Measurements from ENCODE around the gene DNAH1.

Gene DNAH1

DNA sequence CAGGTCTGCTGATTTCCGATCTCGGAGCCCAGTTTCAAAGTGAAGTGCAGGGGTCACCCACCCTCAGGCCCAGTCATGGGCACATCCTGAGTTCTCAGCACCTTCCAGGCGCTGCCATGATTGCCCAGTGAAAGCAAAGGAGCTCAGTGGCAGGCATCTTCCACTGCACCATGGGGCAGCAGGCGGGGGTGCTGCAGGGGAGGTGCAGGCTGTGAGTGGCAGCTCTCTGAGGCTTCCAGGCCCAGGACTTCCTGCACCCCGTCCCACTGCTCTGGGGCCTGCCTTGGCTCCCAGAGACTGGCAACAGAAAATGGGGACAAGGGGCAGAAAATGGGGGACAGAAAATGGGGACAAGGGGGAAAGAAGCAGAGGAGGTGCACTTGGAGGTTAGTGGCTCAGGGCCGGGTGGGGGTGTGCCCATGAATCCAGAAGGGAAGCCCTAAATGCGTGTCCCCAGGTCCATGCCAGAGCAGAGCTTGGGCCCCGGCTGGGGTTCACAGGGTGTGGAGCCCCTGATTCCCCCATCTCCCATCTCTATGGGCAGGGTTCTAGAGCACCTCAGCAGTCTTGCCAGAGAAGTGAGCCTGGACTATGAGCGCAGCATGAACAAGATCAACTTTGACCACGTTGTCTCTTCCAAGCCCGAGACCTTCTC, 28.0 kb downstream of the DNAH1 start:
- DNase-seq = no peak

DNA sequence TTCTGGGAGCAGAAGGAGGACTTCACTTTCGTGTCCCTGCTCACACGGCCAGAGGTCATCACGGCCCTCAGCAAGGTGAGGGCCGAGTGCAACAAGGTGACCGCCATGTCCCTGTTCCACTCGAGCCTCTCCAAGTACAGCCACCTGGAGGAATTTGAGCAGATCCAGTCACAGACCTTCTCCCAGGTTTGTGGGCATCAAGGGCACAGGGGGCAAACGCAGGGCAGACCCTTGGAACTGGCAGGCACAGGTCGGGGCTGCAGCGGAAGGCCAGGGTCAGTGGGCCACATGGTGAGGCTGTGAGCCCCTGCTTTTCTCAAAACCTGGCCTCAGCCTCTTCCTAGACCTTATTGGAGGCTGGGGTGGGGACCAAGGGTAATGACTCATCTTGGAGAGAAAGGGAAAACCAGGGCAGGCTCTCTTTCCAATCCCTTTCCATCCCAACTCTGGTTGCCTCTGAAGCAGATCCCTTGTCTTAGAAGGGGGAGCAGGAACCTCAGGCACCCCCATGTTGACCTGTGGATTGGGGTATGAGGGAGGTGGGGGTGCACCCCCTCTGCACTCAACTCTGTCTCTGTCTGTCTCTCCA, 29.5 kb downstream of the DNAH1 start:
- DNase-seq = no peak

GRCh38 chr3:52346623-52347530, 30.8 kb downstream of the DNAH1 start:
- DNase-seq = no peak

DNA sequence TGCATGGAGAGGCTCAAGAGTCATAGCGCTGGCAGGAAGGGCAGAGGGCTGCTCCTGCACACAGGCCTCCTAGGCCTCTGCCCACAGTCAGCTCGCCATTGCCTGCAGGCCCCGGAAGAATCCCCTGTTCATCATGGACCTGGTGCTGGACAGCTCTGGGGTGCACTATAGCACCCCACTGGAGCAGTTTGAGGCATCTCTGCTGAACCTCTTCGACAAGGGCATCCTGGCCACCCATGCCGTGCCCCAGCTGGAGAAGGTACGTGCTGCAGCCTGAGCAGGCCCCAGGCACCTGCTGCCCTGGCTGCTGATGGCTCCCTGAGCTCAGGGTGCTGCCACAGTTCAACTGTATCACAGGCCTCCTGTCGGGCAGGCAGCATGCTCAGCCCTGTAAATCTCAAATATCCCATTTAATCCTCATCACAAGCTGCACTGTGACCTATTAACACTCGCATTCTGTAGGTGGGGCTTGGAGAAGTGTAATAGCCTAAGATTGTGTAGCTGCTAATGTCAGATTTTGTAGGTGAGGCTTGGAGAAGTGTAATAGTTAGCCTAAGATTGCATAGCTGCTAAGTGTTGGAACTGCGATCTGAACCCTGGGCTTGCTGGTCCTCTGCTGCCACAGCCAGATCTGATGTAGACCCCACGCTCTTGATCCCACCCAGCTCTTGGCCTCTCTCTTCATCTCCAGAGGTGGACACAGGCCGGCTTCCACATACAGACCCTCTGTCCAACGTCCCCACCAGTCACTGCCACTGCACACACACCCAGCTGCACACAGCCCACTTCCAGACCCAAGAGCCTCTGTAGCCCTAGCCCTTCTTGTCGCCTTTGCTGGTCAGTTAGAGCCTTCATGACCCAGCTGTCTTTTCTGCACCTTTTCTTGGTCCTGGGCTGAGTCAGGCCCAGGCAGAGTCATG, 31.9 kb downstream of the DNAH1 start:
- DNase-seq = peak; percentile 20

GRCh38 chr3:52349131-52349530, 33.0 kb downstream of the DNAH1 start:
- no peak for DNase-seq

- DNase-seq = no peak
Observed at GRCh38 chr3:52349611-52350395, 33.7 kb downstream of the DNAH1 start.

- no peak for DNase-seq
Observed at GRCh38 chr3:52350416-52350815, 34.3 kb downstream of the DNAH1 start.

DNA sequence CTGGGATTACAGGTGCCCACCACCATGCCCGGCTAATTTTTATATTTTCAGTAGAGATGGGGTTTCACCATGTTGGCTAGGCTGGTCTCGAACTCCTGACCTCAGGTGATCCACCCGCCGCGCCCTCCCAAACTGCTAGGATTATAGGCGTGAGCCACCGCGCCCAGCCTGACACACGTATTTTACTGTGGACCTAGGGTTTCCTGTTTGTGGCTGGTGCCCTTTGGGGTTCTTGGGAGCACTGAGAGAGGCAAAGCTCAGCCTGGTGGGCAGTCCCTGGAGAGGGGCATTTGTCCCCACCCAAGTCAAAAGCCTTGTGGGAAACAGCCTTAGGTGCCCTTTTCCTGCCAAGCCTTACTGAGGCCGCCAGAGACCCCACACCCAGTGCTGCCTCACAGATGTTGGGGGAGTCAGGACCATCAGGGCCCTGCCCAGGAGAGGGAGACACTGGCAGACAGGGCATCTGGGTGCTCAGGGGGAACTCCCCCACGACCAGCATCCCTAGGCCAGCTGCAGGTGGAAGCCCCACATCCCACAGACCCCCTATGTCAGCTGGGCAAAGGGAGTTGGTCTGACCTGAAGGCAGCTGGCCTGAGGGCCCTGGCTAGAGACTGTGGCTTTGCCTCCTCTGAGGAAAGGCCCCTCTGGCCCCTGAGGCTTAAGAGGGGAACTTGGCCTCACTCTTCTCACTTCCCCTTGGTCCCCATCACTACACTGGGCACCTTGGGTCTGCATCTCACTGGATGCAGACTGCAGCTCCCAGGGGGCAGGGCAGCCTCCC, 35.1 kb downstream of the DNAH1 start:
- no peak for DNase-seq

- no peak for DNase-seq
Observed at GRCh38 chr3:52351762-52352368, 35.7 kb downstream of the DNAH1 start.

GRCh38 chr3:52352566-52352965, 36.4 kb downstream of the DNAH1 start:
- DNase-seq = no peak

DNA sequence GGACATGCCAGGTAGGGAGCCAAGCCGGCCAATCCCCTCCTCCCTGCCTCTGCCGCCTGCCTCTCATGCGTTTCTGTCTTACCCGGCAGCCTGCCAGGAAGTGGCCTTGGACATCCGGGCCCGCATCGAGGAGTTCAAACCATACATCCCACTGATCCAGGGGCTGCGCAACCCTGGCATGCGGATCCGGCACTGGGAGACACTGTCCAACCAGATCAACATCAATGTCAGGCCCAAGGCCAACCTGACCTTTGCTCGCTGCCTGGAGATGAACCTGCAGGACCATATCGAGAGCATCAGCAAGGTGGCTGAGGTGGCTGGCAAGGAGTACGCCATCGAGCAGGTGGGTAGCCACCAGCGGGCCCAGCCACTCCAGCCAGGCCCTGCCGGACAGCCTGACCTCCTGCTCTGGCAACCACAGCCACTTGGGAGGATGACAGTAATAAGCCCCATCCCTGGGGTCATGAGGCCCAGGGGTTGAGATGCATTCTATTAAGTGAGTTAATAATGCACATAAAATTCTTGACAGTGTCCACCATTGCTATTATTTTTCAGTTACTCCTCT, 37.3 kb downstream of the DNAH1 start:
- DNase-seq = no peak

DNA sequence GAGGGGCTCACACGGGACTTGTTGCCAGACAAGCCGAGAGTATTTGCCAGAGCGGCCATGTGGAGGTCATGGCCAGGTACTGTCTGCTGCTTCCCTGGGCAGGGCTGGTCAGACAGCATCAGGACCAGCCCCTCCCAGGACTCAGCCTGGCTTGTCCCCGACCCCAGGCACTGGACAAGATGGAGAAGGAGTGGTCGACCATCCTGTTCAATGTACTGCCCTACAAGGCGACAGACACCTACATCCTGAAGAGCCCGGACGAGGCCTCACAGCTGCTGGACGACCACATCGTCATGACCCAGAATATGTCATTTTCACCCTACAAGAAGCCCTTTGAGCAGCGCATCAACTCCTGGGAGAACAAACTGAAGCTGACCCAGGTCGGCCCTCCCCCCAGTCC, 38.6 kb downstream of the DNAH1 start:
- DNase-seq = no peak

- no peak for DNase-seq
Observed at GRCh38 chr3:52355526-52355925, 39.4 kb downstream of the DNAH1 start.

- no peak for DNase-seq
Observed at GRCh38 chr3:52356126-52356525, 40.0 kb downstream of the DNAH1 start.

DNA sequence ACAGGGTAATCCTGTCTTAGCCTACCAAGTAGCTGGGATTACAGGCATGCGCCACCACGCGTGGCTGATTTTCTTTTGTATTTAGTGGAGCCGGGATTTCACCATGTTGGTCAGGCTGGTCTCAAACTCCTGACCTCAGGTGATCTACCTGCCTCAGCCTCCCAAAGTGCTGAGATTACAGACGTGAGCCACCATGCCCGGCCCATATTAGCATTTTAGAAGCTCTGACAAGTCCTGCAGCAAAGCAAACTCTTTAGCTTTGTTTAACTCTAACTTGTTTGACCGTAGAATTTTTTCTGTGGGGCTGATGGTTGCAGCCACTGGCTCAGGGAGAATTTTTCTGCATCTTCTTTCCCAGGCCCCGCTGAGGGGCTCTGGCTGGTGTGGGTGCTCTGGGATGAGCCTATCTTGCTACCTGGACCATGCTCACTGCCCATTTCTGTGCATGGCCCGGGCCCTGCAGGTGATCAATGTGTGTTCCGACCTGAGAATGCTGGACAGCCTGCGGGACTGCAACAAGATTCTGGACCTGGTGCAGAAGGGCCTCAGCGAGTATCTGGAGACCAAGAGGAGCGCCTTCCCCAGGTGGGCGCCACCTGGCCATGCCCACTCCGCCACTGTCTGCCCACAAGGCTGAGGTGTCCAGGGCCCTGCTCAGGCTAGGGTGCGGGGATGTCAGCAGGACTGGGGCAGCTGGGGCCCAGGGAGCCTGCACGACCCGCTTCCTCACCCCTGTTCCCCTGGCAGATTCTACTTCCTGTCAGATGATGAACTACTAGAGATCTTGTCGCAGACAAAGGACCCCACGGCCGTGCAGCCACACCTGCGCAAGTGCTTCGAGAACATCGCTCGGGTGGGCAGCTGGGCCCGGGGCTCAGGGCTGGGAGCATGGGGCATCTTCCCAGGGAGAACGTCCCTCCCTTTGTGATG, 41.3 kb downstream of the DNAH1 start:
- no peak for DNase-seq

- DNase-seq = no peak
Observed at GRCh38 chr3:52358362-52358940, 42.3 kb downstream of the DNAH1 start.

DNA sequence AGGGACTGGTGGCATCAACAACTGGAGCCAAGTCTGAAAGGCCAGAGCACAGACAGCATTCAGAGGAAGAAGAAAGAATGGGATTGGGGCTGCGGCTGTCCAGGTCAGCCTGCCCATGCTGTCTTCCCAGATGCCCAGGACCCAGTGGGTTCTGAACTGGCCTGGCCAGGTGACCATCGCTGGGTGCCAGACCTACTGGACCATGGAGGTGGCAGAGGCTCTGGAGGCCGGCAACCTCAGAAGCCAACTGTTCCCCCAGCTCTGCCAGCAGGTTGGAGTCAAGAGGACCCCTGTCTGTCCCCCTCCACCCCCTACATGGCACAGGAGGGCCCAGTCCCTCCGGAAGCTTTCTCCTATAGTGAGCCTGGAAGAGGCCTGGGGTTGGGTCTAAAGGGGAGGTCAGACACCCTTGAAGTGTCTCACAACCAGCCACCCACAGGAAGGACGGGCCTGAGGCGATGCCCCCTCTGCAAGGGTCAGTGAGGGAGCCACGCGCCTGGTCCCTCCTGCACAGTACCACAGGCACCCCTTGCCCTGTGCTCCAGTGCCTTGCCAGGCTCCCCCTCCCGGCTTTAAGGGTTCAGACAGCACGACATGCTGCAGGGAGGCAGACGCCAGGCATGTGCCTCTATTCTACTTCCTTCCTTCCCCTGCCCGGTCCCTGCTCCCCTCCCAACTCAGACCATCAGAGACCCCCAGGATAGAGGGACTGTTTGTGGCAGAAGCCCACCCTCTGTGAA, 43.2 kb downstream of the DNAH1 start:
- no peak for DNase-seq

DNA sequence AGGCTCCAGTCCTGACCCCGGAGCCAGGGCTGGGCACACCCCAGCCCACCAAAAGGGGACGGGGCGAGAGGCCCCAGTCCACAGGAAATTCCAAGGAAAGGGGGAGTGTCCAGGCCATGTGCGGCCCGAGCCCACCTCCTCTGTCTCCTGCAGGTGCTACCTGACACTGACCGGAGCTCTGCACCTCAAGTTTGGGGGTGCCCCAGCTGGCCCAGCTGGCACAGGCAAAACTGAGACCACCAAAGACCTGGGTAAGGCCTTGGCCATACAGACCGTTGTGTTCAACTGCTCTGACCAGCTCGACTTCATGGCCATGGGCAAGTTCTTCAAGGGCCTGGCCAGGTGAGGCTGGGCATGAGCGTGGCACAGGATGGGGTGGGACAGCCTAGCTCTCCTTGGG, 44.9 kb downstream of the DNAH1 start:
- no peak for DNase-seq

All from eye (tissue), 1 donor.